ENCODE measurements around the gene RNASE9.

DNA sequence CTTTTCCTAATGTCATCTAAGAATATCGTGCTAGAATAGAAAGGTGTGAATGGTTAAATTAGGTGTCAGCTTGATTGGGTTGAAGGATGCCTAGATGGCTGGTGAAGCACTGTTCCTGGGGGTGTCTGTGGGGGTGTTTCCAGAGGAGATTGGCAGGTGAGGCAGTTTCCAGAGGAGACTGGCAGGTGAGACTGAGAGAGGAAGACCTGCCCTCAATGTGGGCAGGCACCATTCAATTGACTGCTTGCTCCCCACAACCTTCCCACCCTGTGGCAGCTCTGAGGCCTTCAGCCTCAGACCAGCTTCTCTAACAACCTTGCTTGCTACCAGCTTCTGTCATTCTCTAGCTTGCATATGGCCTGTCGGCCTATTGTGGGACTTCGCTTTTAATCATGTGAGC is 9.2 kb downstream of the RNASE9 start:
- TF ChIP-seq, protein P1, sequence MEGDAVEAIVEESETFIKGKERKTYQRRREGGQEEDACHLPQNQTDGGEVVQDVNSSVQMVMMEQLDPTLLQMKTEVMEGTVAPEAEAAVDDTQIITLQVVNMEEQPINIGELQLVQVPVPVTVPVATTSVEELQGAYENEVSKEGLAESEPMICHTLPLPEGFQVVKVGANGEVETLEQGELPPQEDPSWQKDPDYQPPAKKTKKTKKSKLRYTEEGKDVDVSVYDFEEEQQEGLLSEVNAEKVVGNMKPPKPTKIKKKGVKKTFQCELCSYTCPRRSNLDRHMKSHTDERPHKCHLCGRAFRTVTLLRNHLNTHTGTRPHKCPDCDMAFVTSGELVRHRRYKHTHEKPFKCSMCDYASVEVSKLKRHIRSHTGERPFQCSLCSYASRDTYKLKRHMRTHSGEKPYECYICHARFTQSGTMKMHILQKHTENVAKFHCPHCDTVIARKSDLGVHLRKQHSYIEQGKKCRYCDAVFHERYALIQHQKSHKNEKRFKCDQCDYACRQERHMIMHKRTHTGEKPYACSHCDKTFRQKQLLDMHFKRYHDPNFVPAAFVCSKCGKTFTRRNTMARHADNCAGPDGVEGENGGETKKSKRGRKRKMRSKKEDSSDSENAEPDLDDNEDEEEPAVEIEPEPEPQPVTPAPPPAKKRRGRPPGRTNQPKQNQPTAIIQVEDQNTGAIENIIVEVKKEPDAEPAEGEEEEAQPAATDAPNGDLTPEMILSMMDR (IDR thresholded peaks at IDR 0.05; ENCODE audit: low read depth, low read length), result no peak
- no peak for TF ChIP-seq EZH2phosphoT487 (IDR thresholded peaks at IDR 0.05; ENCODE audit: low read depth)
